Trophoblast cell (in vitro differentiated cells and primary cell): ENCODE results near the gene RAPGEF2.

Experiments used
- DNase-seq, 2 donors: peaks; one replicate each; pipeline ENCODE4 v3.0.0-alpha.2; 2016
- H2AFZ ChIP-seq: 2 replicates; pipeline ENCODE4 v1.6.1; 2013; ENCODE audit warnings: low read length, moderate library complexity, mild to moderate bottlenecking; ENCODE audit not compliant: insufficient read depth, poor library complexity
- H2AK5ac ChIP-seq: 2 replicates; pipeline ENCODE4 v1.6.1; 2013; ENCODE audit warnings: mild to moderate bottlenecking, low read length
- H2BK120ac ChIP-seq: 2 replicates; pipeline ENCODE4 v1.6.1; 2013; ENCODE audit warnings: low read length, mild to moderate bottlenecking, moderate library complexity; ENCODE audit not compliant: insufficient read depth, poor library complexity
- H2BK12ac ChIP-seq: 2 replicates; pipeline ENCODE4 v1.6.1; 2013; ENCODE audit warnings: mild to moderate bottlenecking, low read length, moderate library complexity
- H2BK5ac ChIP-seq: 2 replicates; pipeline ENCODE4 v1.6.1; 2013; ENCODE audit warnings: low read length, low read depth, moderate library complexity, mild to moderate bottlenecking; ENCODE audit not compliant: poor library complexity
- H3K14ac ChIP-seq: 2 replicates; pipeline ENCODE4 v1.6.1; 2013; ENCODE audit warnings: mild to moderate bottlenecking, low read length
- H3K18ac ChIP-seq: 2 replicates; pipeline ENCODE4 v1.6.1; 2013; ENCODE audit warnings: mild to moderate bottlenecking, low read length
- H3K23ac ChIP-seq: 2 replicates; pipeline ENCODE4 v1.6.1; 2013; ENCODE audit warnings: low read length
- H3K27ac ChIP-seq: 2 replicates; pipeline ENCODE4 v1.5.1; 2013; ENCODE audit warnings: low read depth, mild to moderate bottlenecking, inconsistent platforms, low read length, moderate library complexity
- H3K27me3 ChIP-seq: 2 replicates; pipeline ENCODE4 v1.6.1; 2013; ENCODE audit warnings: inconsistent platforms, mild to moderate bottlenecking, low read length, moderate library complexity; ENCODE audit not compliant: insufficient read depth
- H3K36me3 ChIP-seq, 2 experiments: 1 replicate in 1 of 2; 2 replicates in 1 of 2; pipeline ENCODE4 v1.6.1; 2013; ENCODE audit warnings: low read length in 2 of 2, mild to moderate bottlenecking in 2 of 2, moderate library complexity in 1 of 2; ENCODE audit not compliant: insufficient read depth in 2 of 2, control insufficient read depth in 1 of 2
- H3K4ac ChIP-seq: 2 replicates; pipeline ENCODE4 v1.6.1; 2013; ENCODE audit warnings: low read depth, mild to moderate bottlenecking, low read length, moderate library complexity
- H3K4me1 ChIP-seq, 2 experiments: 1 replicate in 1 of 2; 2 replicates in 1 of 2; pipeline ENCODE4 v1.6.1; 2013; ENCODE audit warnings: low read length in 2 of 2, mild to moderate bottlenecking in 2 of 2, moderate library complexity in 1 of 2; ENCODE audit not compliant: insufficient read depth in 2 of 2, control insufficient read depth in 1 of 2
- H3K4me2 ChIP-seq: 2 replicates; pipeline ENCODE4 v1.6.1; 2013; ENCODE audit warnings: inconsistent platforms, mild to moderate bottlenecking, low read length, moderate library complexity
- H3K4me3 ChIP-seq: 2 replicates; pipeline ENCODE4 v1.5.1; 2013; ENCODE audit warnings: mild to moderate bottlenecking, low read depth, low read length, inconsistent platforms
- H3K79me1 ChIP-seq: one replicate; pipeline ENCODE4 v1.6.1; 2013; ENCODE audit warnings: low read length
- H3K79me2 ChIP-seq: 2 replicates; pipeline ENCODE4 v1.6.1; 2013; ENCODE audit warnings: low read length, mild to moderate bottlenecking; ENCODE audit not compliant: control insufficient read depth, insufficient read depth, poor library complexity
- H3K9ac ChIP-seq: 2 replicates; pipeline ENCODE4 v1.6.1; 2013; ENCODE audit warnings: mild to moderate bottlenecking, low read length
- H3K9me3 ChIP-seq: 2 replicates; pipeline ENCODE4 v1.6.1; 2013; ENCODE audit warnings: low read depth, mild to moderate bottlenecking, control low read depth, inconsistent platforms, low read length; ENCODE audit not compliant: insufficient read depth
- H4K12ac ChIP-seq: 2 replicates; pipeline ENCODE4 v1.6.1; 2013; ENCODE audit warnings: low read depth, mild to moderate bottlenecking, low read length, moderate library complexity
- H4K8ac ChIP-seq: 2 replicates; pipeline ENCODE4 v1.6.1; 2013; ENCODE audit warnings: low read depth, mild to moderate bottlenecking, low read length, moderate library complexity
- H4K91ac ChIP-seq: one replicate; pipeline ENCODE4 v1.6.1; 2013; ENCODE audit warnings: low read depth, mild to moderate bottlenecking, low read length, moderate library complexity
- WGBS: extraction: QIAGEN DNeasy Blood & Tissue Kit; methylation state at CpG from one replicate; pipeline ENCODE4 v1.1.7; 2013; ENCODE audit warnings: missing lambda C conversion rate; ENCODE audit not compliant: insufficient read length, insufficient coverage; ENCODE audit errors: extremely low coverage; 5-methylcytosine and 5-hydroxymethylcytosine counted together

The RAPGEF2 gene

GRCh38 chr4:159232465-159233106, 129.7 kb downstream of the RAPGEF2 start:
- no peak overlapping the region for H2AFZ ChIP-seq
- no peak overlapping the region for H4K8ac ChIP-seq
- H3K18ac ChIP-seq = no peak overlapping the region
- H4K91ac ChIP-seq = no peak overlapping the region
- H3K23ac ChIP-seq = no peak overlapping the region
- H3K36me3 ChIP-seq = no peaks in the 10 kb centered on the region
- WGBS = no CpG with 5 or more reads among the region's 1 CpG
- no peak for DNase-seq
- no peak overlapping the region for H2AK5ac ChIP-seq
- no peak overlapping the region for H3K4ac ChIP-seq
- no peak overlapping the region for H3K9ac ChIP-seq
- H2BK12ac ChIP-seq = no peak overlapping the region
- no peak overlapping the region for H3K27ac ChIP-seq
- peaks cover 2% of the 10 kb centered on the region in 2 experiments for H3K4me1 ChIP-seq
- no peak overlapping the region for H2BK120ac ChIP-seq
- H4K12ac ChIP-seq = no peak overlapping the region
- no peaks in the 10 kb centered on the region for H3K27me3 ChIP-seq
- H3K79me2 ChIP-seq = no peaks in the 10 kb centered on the region
- H3K79me1 ChIP-seq = no peaks in the 10 kb centered on the region
- H2BK5ac ChIP-seq = no peak overlapping the region
- no peaks in the 10 kb centered on the region for H3K9me3 ChIP-seq
- H3K4me2 ChIP-seq = no peak overlapping the region
- H3K4me3 ChIP-seq = no peak overlapping the region
- H3K14ac ChIP-seq = no peak overlapping the region

GRCh38 chr4:159235779-159236368, 133.0 kb downstream of the RAPGEF2 start:
- H2BK12ac ChIP-seq = no peak overlapping the region
- no peak overlapping the region for H3K4me2 ChIP-seq
- no peak overlapping the region for H3K4me3 ChIP-seq
- H2AFZ ChIP-seq = no peak overlapping the region
- H3K27ac ChIP-seq = peak overlapping the region; percentile 10
- no peak for DNase-seq
- no peaks in the 10 kb centered on the region for H3K79me1 ChIP-seq
- WGBS = no CpG with 5 or more reads among the region's 3 CpGs
- no peak overlapping the region for H4K91ac ChIP-seq
- peaks cover 0 to 2% of the 10 kb centered on the region in 2 experiments for H3K4me1 ChIP-seq
- no peak overlapping the region for H3K23ac ChIP-seq
- no peak overlapping the region for H3K18ac ChIP-seq
- no peak overlapping the region for H3K14ac ChIP-seq
- no peaks in the 10 kb centered on the region for H3K27me3 ChIP-seq
- no peak overlapping the region for H4K12ac ChIP-seq
- H3K4ac ChIP-seq = no peak overlapping the region
- H3K9ac ChIP-seq = no peak overlapping the region
- no peak overlapping the region for H4K8ac ChIP-seq
- no peak overlapping the region for H2AK5ac ChIP-seq
- no peaks in the 10 kb centered on the region for H3K79me2 ChIP-seq
- no peak overlapping the region for H2BK5ac ChIP-seq
- H3K36me3 ChIP-seq = no peaks in the 10 kb centered on the region
- no peaks in the 10 kb centered on the region for H3K9me3 ChIP-seq
- no peak overlapping the region for H2BK120ac ChIP-seq

GRCh38 chr4:159237975-159238374, 135.1 kb downstream of the RAPGEF2 start:
- Histone ChIP-seq H3K14ac (no peak overlapping the region), H3K9me3 (no peaks in the 10 kb centered on the region), H3K9ac (no peak overlapping the region), H3K4ac (no peak overlapping the region), H3K18ac (no peak overlapping the region), H3K27me3 (no peaks in the 10 kb centered on the region), H2BK12ac (no peak overlapping the region), H2BK120ac (no peak overlapping the region), H3K23ac (no peak overlapping the region), H2AK5ac (no peak overlapping the region), H4K8ac (no peak overlapping the region), H3K27ac (no peak overlapping the region), H2AFZ (no peak overlapping the region), H3K4me3 (no peak overlapping the region), H2BK5ac (no peak overlapping the region), H3K4me1 (peaks cover 0 to 2% of the 10 kb centered on the region in 2 experiments), H3K79me2 (no peaks in the 10 kb centered on the region), H3K36me3 (no peaks in the 10 kb centered on the region), H4K12ac (no peak overlapping the region), H4K91ac (no peak overlapping the region), H3K4me2 (no peak overlapping the region), H3K79me1 (no peaks in the 10 kb centered on the region)
- no peak for DNase-seq
- no CpG with 5 or more reads among the region's 2 CpGs for WGBS

- Histone ChIP-seq H3K14ac (no peak overlapping the region), H3K9ac (no peak overlapping the region), H3K4me1 (peaks cover 0 to 2% of the 10 kb centered on the region in 2 experiments), H3K36me3 (no peaks in the 10 kb centered on the region), H4K91ac (no peak overlapping the region), H3K9me3 (no peaks in the 10 kb centered on the region), H4K12ac (no peak overlapping the region), H3K4ac (no peak overlapping the region), H3K27me3 (no peaks in the 10 kb centered on the region), H3K27ac (no peak overlapping the region), H3K23ac (no peak overlapping the region), H2AK5ac (no peak overlapping the region), H3K79me2 (no peaks in the 10 kb centered on the region), H3K18ac (no peak overlapping the region), H2BK120ac (no peak overlapping the region), H3K4me2 (no peak overlapping the region), H2AFZ (no peak overlapping the region), H2BK12ac (no peak overlapping the region), H4K8ac (no peak overlapping the region), H3K4me3 (no peak overlapping the region), H3K79me1 (no peaks in the 10 kb centered on the region), H2BK5ac (no peak overlapping the region)
- no CpG with 5 or more reads among the region's 2 CpGs for WGBS
- DNase-seq = no peak
Measured at GRCh38 chr4:159238631-159239030, 135.8 kb downstream of the RAPGEF2 start.
